ENCODE data around the gene HPGDS.
A peak's percentile ranks its signal among the peaks of the same experiment; 100 is the strongest.

The HPGDS gene

DNA sequence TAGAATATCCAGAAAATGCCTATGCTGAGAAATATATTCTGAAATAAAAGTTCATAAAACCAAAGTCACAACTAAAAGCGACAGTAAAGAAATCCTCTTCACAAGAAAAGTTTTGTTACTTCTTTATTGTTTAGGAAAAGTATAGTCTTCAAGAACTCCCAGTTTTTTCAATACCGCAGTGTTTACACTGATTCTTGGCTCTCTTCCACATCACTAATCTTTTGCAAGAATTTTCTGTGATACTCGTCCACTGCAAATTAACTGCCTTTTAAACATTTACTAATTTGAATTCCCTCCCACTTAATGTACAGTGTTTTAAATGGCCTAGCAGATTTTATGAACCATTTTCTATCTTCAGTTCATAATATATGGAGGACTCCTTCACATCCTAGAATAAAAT, 65.1 kb downstream of the HPGDS start:
- TF ChIP-seq GATA1 (IDR thresholded peaks at IDR 0.05; ENCODE audit: low read depth, low read length) (no peak), POLR2A (IDR thresholded peaks at IDR 0.05; ENCODE audit: low read length) (no peak)
- DNase-seq: no peak

DNA sequence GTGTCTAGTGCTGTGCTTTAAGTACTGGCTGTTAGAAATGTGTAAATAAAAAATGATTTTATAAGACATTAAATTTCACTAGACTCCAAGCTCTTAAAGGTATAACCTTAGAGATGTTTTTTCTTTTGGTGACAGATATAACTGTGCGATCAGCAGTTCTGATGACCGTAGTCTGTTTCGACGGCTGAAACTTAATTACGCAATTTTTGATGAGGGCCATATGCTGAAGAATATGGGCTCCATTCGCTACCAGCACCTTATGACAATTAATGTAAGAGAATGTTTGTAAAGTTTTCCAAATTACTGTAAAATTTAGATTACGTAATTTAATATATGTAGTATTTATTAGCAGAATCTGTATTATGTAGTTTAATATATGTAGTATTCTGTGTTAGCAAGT, 66.4 kb downstream of the HPGDS start:
- no peak for DNase-seq
- no peak for TF ChIP-seq POLR2A (IDR thresholded peaks at IDR 0.05; ENCODE audit: low read length)
- TF ChIP-seq GATA1 (IDR thresholded peaks at IDR 0.05; ENCODE audit: low read depth, low read length): no peak

DNA sequence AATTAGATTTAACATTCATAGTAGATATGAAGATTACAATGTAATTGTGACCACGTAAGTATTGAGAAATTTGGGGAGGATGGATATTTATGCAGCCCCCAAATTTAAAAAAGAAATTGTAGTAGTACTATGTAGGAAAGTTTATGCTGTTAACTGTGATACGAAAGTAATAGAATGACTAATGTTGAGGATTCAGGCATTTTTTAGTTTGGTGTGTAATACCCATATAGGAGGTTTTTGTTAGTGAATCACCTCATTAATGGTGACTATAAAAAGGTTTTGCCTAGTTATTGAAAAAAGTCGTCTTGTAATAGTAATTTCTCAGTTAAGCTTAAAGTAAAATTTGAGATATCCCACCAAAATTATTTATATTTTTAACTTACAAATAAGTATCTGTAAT, 67.7 kb downstream of the HPGDS start:
- TF ChIP-seq POLR2A (IDR thresholded peaks at IDR 0.05; ENCODE audit: low read length): no peak
- TF ChIP-seq GATA1 (IDR thresholded peaks at IDR 0.05; ENCODE audit: low read depth, low read length): no peak
- DNase-seq: no peak

DNA sequence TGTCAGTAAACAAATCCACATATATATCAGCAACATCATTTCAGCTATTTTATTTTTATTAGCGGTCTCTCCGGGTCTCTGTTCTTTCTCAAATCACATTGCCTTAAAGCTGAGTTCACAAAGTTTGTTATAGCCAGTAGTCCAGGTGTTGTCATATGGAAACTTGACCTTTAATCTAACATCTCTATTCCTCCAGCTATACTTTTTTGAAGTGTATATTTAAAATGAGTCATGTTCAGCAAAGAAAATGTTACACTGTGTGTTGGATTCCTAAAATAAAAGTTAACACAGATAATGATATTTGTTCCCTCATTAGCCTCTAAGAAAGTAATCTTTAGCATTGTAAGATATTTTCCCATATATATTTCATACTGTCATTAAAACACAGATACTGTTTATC, 71.4 kb downstream of the HPGDS start:
- TF ChIP-seq GATA1 (IDR thresholded peaks at IDR 0.05; ENCODE audit: low read depth, low read length) (no peak), POLR2A (IDR thresholded peaks at IDR 0.05; ENCODE audit: low read length) (no peak)
- DNase-seq: no peak

DNA sequence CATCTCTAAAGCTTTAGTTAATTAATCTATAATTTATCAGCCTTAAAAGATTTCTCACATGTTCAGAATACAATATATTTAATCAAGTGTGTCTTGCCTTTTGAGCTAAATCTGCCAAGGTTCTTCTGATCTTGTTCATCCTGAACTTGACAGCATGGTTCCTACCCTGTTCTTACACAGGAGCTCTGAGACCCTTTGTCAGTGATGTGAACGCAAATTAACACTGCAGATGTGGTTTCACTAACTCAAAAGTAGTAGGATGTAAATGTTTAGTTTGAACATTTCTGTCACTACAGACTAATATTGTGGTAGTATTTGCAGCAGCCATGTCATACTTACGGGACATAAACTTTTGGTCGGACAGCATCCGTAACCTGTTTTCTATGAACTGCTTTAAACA, 75.6 kb downstream of the HPGDS start:
- TF ChIP-seq POLR2A (IDR thresholded peaks at IDR 0.05; ENCODE audit: low read length) (no peak), GATA1 (IDR thresholded peaks at IDR 0.05; ENCODE audit: low read depth, low read length) (no peak)
- DNase-seq: no peak

DNA sequence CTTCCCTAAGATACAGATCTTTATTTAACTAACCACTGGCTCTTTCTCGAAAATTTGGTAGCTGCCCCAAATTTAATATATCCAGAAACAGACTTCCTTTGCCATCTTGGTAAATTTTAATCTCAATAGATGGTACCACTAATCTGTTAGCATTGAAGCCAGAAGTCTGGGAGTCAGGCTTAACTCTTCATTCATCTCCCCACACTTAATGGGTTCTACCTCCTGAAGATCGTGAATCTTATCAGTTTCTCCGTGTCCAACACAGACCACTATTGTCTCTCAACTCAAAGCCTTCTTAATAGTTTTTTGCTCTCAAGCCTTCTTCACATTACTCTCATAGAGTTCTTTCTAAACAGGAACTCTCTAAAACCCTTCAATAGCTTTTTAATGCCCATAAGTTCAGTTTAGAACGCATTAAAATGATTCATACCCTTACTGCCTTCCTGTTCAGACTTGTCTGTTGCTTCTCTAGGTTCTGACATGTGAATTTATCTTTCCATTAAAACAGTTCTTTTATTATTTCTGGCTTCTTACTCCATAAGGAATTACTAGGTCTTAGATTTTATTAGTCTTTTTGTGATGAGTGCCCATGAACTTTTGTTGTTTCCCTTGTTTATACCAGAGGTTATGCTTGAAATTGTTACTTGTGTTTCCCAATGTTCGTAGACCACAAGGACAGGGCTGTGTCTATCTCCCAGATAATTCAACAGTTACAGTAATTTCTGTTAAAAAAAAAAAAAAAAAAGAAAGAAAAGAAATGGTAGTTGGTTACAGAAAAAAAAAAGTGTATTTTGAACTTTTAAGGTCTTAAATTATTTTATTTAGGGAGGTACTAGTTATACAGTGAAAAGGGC, 80.2 kb downstream of the HPGDS start:
- TF ChIP-seq POLR2A (IDR thresholded peaks at IDR 0.05; ENCODE audit: low read length) (no peak), GATA1 (IDR thresholded peaks at IDR 0.05; ENCODE audit: low read depth, low read length) (no peak)
- no peak for DNase-seq

DNA sequence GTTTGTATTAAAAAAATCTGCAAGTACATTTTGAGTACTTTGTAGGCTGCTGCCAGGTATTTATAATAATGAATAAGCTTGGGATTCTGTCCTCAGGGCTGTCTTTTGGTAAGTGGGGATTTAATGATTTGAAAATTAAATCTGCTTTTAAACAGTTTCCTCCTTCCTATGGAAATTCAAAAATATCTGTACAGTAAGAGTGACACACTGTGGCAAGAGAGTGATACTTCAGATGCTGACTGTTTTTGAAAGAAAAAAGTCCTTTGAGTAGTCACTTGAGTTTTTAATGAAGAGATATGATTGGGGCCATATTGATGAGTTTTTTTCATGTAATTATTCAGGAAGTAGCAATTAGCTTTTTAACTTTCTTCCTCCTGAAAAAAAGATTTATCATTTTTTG, 85.8 kb downstream of the HPGDS start:
- TF ChIP-seq GATA1 (IDR thresholded peaks at IDR 0.05; ENCODE audit: low read depth, low read length): no peak
- TF ChIP-seq POLR2A (IDR thresholded peaks at IDR 0.05; ENCODE audit: low read length): no peak
- DNase-seq: peak; percentile 8 to 45

DNA sequence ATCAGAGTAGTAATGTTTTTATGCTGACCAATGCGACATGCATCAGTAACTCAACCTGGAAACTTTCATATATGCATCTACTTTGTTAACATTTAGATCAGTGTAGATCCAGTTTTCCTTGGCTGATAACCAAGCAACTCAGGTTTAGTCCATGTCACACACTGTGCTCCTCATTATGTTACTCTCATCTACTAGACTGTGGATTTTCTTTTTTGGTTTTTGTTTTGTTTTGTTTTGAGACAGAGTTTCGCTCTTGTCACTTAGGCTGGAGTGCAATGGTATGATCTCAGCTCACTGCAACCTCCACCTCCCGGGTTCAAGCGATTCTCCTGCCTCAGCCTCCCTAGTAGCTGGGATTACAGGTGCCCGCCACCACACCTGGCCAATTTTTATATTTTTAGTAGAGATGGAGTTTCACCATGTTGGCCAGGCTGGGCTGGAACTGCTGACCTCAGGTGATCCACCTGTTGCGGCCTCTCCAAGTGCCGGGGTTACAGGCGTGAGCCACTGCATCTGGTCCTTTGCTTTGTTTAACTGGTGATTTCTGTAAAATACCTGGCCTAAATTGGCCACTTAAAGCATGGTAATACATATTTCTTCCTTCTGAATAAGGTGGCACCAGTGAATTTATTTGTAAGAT, 86.4 kb downstream of the HPGDS start:
- TF ChIP-seq POLR2A (IDR thresholded peaks at IDR 0.05; ENCODE audit: low read length) (no peak), GATA1 (IDR thresholded peaks at IDR 0.05; ENCODE audit: low read depth, low read length) (no peak)
- DNase-seq: no peak

DNA sequence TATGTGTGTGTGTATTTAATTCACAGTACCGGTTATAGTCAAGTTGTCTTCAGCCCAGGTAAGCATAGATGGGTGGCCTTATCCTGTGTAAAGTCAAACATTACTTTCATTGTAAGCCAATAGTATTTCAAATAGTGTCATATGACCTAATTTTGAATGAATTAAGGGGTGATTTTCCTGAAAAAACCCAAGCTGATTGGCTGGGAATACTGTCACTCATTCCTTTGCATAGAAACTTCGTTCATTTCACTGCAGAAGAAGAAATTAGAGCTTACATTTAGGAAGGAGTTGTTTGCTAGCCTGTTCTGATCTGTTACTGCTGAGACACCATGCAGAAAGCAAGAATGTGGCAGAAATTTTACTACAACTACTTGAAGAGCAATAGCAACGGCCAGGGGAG, 89.6 kb downstream of the HPGDS start:
- peak; percentile 18 for DNase-seq
- TF ChIP-seq POLR2A (IDR thresholded peaks at IDR 0.05; ENCODE audit: low read length) (no peak), GATA1 (IDR thresholded peaks at IDR 0.05; ENCODE audit: low read depth, low read length) (no peak)

DNA sequence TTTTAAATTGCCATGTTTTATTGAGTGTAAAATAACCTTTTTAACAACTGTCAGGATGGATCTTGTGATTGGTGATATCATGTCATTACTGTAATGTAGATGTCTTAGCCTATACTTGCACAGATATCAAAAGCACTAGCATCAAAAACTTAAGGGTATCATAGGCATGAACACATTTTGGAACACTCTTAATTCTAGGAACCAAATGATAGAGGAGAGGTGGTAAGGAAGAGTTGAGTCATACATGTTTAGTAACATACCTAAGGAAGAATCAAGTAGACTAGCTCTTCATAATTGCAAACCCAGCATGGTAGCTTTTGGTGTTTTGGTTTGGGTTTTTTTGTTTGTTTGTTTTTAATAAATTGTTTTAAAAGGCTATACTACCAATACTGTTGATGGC, 91.5 kb downstream of the HPGDS start:
- DNase-seq: no peak
- TF ChIP-seq POLR2A (IDR thresholded peaks at IDR 0.05; ENCODE audit: low read length): no peak
- TF ChIP-seq GATA1 (IDR thresholded peaks at IDR 0.05; ENCODE audit: low read depth, low read length): no peak

Measured in erythroblast (primary cell).